Esophagus squamous epithelium (tissue), 4 donors: ENCODE results near the gene ALDH1A3.

ENCODE experiments used
- POLR2A ChIP-seq, 4 donors: fragments of 450-650 bp; IDR thresholded peaks; one replicate each; pipeline ENCODE4 v1.6.1; 2017; ENCODE audit warnings: antibody characterized with exemption in 4 of 4, mild to moderate bottlenecking in 4 of 4, moderate library complexity in 3 of 4
- TF ChIP-seq, protein P1 (sequence below), 6 experiments: fragments of 450-650 bp in 4 of 6; fragments of 200-600 bp in 2 of 6; sonication (generic) in 2 of 6; IDR thresholded peaks; one replicate each; pipeline ENCODE4 v1.5.1; 2016 to 2019; ENCODE audit warnings: antibody characterized with exemption in 6 of 6, mild to moderate bottlenecking in 4 of 6, moderate library complexity in 4 of 6

DNA sequence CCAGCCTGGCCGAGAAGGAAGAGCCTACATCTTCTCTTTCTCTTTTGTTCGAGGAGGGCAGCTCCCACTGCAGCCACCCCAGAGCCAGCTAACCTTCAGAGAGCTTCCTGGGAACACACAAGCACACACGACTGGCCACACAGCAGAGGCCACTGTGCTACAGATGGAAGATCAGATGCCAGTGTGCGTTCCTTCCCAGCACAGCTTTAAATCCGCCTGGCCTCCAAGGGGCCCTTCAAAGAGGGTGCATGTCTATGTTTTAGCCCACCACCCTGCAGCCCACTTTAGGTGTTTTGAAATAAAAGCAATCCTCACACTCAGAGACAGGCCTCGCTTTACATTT, 12.4 kb downstream of the ALDH1A3 start:
- TF ChIP-seq, protein P1, sequence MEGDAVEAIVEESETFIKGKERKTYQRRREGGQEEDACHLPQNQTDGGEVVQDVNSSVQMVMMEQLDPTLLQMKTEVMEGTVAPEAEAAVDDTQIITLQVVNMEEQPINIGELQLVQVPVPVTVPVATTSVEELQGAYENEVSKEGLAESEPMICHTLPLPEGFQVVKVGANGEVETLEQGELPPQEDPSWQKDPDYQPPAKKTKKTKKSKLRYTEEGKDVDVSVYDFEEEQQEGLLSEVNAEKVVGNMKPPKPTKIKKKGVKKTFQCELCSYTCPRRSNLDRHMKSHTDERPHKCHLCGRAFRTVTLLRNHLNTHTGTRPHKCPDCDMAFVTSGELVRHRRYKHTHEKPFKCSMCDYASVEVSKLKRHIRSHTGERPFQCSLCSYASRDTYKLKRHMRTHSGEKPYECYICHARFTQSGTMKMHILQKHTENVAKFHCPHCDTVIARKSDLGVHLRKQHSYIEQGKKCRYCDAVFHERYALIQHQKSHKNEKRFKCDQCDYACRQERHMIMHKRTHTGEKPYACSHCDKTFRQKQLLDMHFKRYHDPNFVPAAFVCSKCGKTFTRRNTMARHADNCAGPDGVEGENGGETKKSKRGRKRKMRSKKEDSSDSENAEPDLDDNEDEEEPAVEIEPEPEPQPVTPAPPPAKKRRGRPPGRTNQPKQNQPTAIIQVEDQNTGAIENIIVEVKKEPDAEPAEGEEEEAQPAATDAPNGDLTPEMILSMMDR (IDR thresholded peaks at IDR 0.05) = no peak
- no peak for TF ChIP-seq POLR2A (IDR thresholded peaks at IDR 0.05)
